ENCODE measurements around the gene EEF1G. TPM values are rescaled to one million over a fixed set of nuclear protein-coding genes. Genes with fewer than 3 reads are reported as not detected.
"Not testable (repeated sequence)": the region's sequence is repeated elsewhere in the genome, so short reads cannot be mapped to it uniquely, and the experiment has no call there.

EEF1G gene
- total RNA-seq, 1 donor, result 1,049 TPM

GRCh38 chr11:62588966-62589637, 15.4 kb upstream of the EEF1G start:
- Histone ChIP-seq H4K20me1 (ENCODE audit: insufficient read depth, low read length) (peaks cover 3% of the 10 kb centered on the region), H3K27me3 (ENCODE audit: insufficient read depth, low read length) (no peaks in the 10 kb centered on the region), H3K9me3 (ENCODE audit: low read depth, low read length) (no peaks in the 10 kb centered on the region), H3K27ac (ENCODE audit: low read depth, low read length) (no peak overlapping the region), H3K4me1 (ENCODE audit: insufficient read depth, low read length) (peaks cover 27% of the 10 kb centered on the region), H3K4me2 (ENCODE audit: insufficient read depth, low read length) (no peak overlapping the region), H3K79me2 (ENCODE audit: insufficient read depth, low read length) (peaks cover 24% of the 10 kb centered on the region), H3K36me3 (ENCODE audit: insufficient read depth, low read length) (peaks cover 27% of the 10 kb centered on the region), H3K4me3 (ENCODE audit: insufficient read depth, low read length) (no peak overlapping the region), H2AFZ (ENCODE audit: low read length) (no peak overlapping the region)
- TF ChIP-seq CTCF (IDR thresholded peaks at IDR 0.05; ENCODE audit: extremely low read depth, low read depth, low read length), result peak; percentile 50
- peak; percentile 18 for DNase-seq (ENCODE audit: insufficient read length, low spot score, missing footprints)

GRCh38 chr11:62585356-62585755, 11.7 kb upstream of the EEF1G start:
- not testable (repeated sequence) for DNase-seq (ENCODE audit: insufficient read length, low spot score, missing footprints); H3K27me3 ChIP-seq (ENCODE audit: insufficient read depth, low read length); H2AFZ ChIP-seq (ENCODE audit: low read length); H3K9me3 ChIP-seq (ENCODE audit: low read depth, low read length); H3K4me3 ChIP-seq (ENCODE audit: insufficient read depth, low read length); H3K4me2 ChIP-seq (ENCODE audit: insufficient read depth, low read length); H3K27ac ChIP-seq (ENCODE audit: low read depth, low read length); H4K20me1 ChIP-seq (ENCODE audit: insufficient read depth, low read length)
- H3K79me2 ChIP-seq (ENCODE audit: insufficient read depth, low read length), result peaks cover 17% of the 10 kb centered on the region
- peaks cover 30% of the 10 kb centered on the region for H3K36me3 ChIP-seq (ENCODE audit: insufficient read depth, low read length)
- peaks cover 12% of the 10 kb centered on the region for H3K4me1 ChIP-seq (ENCODE audit: insufficient read depth, low read length)

DNA sequence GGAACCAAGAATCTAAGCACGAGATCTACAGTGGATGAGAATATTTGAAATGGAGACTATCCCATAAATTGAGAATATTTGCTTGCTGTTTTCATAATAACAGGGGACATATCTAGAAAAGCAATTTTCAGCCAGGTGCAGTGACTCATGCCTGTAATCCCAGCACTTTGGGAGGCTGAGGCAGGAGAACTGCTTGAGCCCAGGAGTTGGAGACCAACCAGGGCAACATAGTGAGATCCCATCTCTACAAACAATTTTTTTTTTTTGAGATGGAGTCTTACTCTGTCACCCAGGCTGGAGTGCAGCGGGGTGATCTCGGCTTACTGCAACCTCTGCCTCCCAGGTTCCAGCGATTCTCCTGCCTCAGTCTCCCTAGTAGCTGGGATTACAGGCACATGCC, 8.0 kb upstream of the EEF1G start:
- H3K9me3 ChIP-seq (ENCODE audit: low read depth, low read length), result not testable (repeated sequence)

GRCh38 chr11:62580959-62581715, 7.4 kb upstream of the EEF1G start:
- Histone ChIP-seq H3K79me2 (ENCODE audit: insufficient read depth, low read length) (peaks cover 2% of the 10 kb centered on the region), H3K4me2 (ENCODE audit: insufficient read depth, low read length) (no peak overlapping the region)
- DNase-seq (ENCODE audit: insufficient read length, low spot score, missing footprints), result peak; percentile 34

More for the DNA sequence above, 8.0 kb upstream of the EEF1G start:
- not testable (repeated sequence) for H3K27ac ChIP-seq (ENCODE audit: low read depth, low read length); H3K79me2 ChIP-seq (ENCODE audit: insufficient read depth, low read length); H3K4me1 ChIP-seq (ENCODE audit: insufficient read depth, low read length); H4K20me1 ChIP-seq (ENCODE audit: insufficient read depth, low read length); DNase-seq (ENCODE audit: insufficient read length, low spot score, missing footprints); H3K27me3 ChIP-seq (ENCODE audit: insufficient read depth, low read length); H2AFZ ChIP-seq (ENCODE audit: low read length); H3K4me2 ChIP-seq (ENCODE audit: insufficient read depth, low read length); H3K4me3 ChIP-seq (ENCODE audit: insufficient read depth, low read length)
- H3K36me3 ChIP-seq (ENCODE audit: insufficient read depth, low read length), result peaks cover 28% of the 10 kb centered on the region

More at GRCh38 chr11:62580959-62581715, 7.4 kb upstream of the EEF1G start:
- Histone ChIP-seq H3K27me3 (ENCODE audit: insufficient read depth, low read length) (no peaks in the 10 kb centered on the region), H3K27ac (ENCODE audit: low read depth, low read length) (no peak overlapping the region), H3K36me3 (ENCODE audit: insufficient read depth, low read length) (peaks cover 28% of the 10 kb centered on the region), H4K20me1 (ENCODE audit: insufficient read depth, low read length) (no peaks in the 10 kb centered on the region), H2AFZ (ENCODE audit: low read length) (no peak overlapping the region), H3K4me1 (ENCODE audit: insufficient read depth, low read length) (peaks cover 2% of the 10 kb centered on the region), H3K4me3 (ENCODE audit: insufficient read depth, low read length) (no peak overlapping the region), H3K9me3 (ENCODE audit: low read depth, low read length) (no peaks in the 10 kb centered on the region)
- no peak for TF ChIP-seq CTCF (IDR thresholded peaks at IDR 0.05; ENCODE audit: extremely low read depth, low read depth, low read length)
